HEK293 (cell line): Measurements from ENCODE around the gene SULT2B1.

Experiments
- GLIS1 ChIP-seq: fragments of 450-650 bp; formaldehyde crosslinking; IDR thresholded peaks from 2 replicates; pipeline ENCODE4 v1.5.1; 2016; ENCODE audit warnings: missing biosample characterization, missing genetic modification characterization
- HOXA7 ChIP-seq: sonication (generic); formaldehyde crosslinking; IDR thresholded peaks from 2 replicates; pipeline ENCODE4 v1.8.1; 2022; ENCODE audit warnings: missing genetic modification reagents, borderline replicate concordance
- OSR2 ChIP-seq: fragments of 450-650 bp; formaldehyde crosslinking; IDR thresholded peaks from 2 replicates; pipeline ENCODE4 v1.5.1; 2016; ENCODE audit warnings: missing biosample characterization, missing genetic modification characterization
- OVOL3 ChIP-seq: fragments of 450-650 bp; formaldehyde crosslinking; IDR thresholded peaks from 2 replicates; pipeline ENCODE4 v1.5.1; 2016; ENCODE audit warnings: missing biosample characterization, missing genetic modification characterization
- PRDM4 ChIP-seq: fragments of 450-650 bp; formaldehyde crosslinking; IDR thresholded peaks from 2 replicates; pipeline ENCODE4 v1.5.1; 2017; ENCODE audit warnings: missing biosample characterization, missing genetic modification characterization
- REPIN1 ChIP-seq: fragments of 450-650 bp; formaldehyde crosslinking; IDR thresholded peaks from 2 replicates; pipeline ENCODE4 v1.5.1; 2017; ENCODE audit warnings: missing biosample characterization, missing genetic modification characterization, low read depth
- SP2 ChIP-seq: fragments of 450-650 bp; formaldehyde crosslinking; IDR thresholded peaks from 2 replicates; pipeline ENCODE4 v1.5.1; 2016; ENCODE audit warnings: missing biosample characterization, missing genetic modification characterization
- SP3 ChIP-seq: fragments of 450-650 bp; formaldehyde crosslinking; IDR thresholded peaks from 2 replicates; pipeline ENCODE4 v1.5.1; 2016; ENCODE audit warnings: missing biosample characterization, missing genetic modification characterization
- TCF7L2 ChIP-seq: IDR thresholded peaks from 2 replicates; pipeline ENCODE4 v1.6.1; 2011; ENCODE audit warnings: low read depth, mild to moderate bottlenecking, inconsistent platforms, low read length, moderate library complexity, borderline replicate concordance
- ZBTB48 ChIP-seq: fragments of 450-650 bp; formaldehyde crosslinking; IDR thresholded peaks from 2 replicates; pipeline ENCODE4 v1.5.1; 2016; ENCODE audit warnings: missing biosample characterization, missing genetic modification characterization
- ZBTB7A ChIP-seq: fragments of 450-650 bp; formaldehyde crosslinking; IDR thresholded peaks from 2 replicates; pipeline ENCODE4 v1.5.1; 2016; ENCODE audit warnings: low read depth, missing biosample characterization, missing genetic modification characterization
- ZFP41 ChIP-seq: fragments of 450-650 bp; formaldehyde crosslinking; IDR thresholded peaks from 2 replicates; pipeline ENCODE4 v1.5.1; 2016; ENCODE audit warnings: missing biosample characterization, missing genetic modification characterization, borderline replicate concordance
- ZNF112 ChIP-seq: fragments of 450-650 bp; formaldehyde crosslinking; IDR thresholded peaks from 2 replicates; pipeline ENCODE4 v1.5.0; 2017; ENCODE audit warnings: missing biosample characterization, missing genetic modification characterization
- ZNF157 ChIP-seq: fragments of 450-650 bp; formaldehyde crosslinking; IDR thresholded peaks from 2 replicates; pipeline ENCODE4 v1.5.1; 2016; ENCODE audit warnings: missing biosample characterization, missing genetic modification characterization
- ZNF211 ChIP-seq: fragments of 450-650 bp; formaldehyde crosslinking; IDR thresholded peaks from 2 replicates; pipeline ENCODE4 v1.5.1; 2016; ENCODE audit warnings: low read depth, missing biosample characterization, missing genetic modification characterization
- ZNF23 ChIP-seq: fragments of 450-650 bp; formaldehyde crosslinking; IDR thresholded peaks from 2 replicates; pipeline ENCODE4 v1.5.1; 2016; ENCODE audit warnings: missing biosample characterization, missing genetic modification characterization, borderline replicate concordance
- ZNF266 ChIP-seq: fragments of 450-650 bp; formaldehyde crosslinking; IDR thresholded peaks from 2 replicates; pipeline ENCODE4 v1.5.1; 2016; ENCODE audit warnings: missing biosample characterization, missing genetic modification characterization, low read depth
- ZNF311 ChIP-seq: fragments of 450-650 bp; formaldehyde crosslinking; IDR thresholded peaks from 2 replicates; pipeline ENCODE4 v1.5.1; 2017; ENCODE audit warnings: missing biosample characterization, missing genetic modification characterization, borderline replicate concordance
- ZNF335 ChIP-seq: fragments of 450-650 bp; formaldehyde crosslinking; conservative IDR thresholded peaks from 2 replicates; pipeline ENCODE4 v1.5.1; 2016; ENCODE audit warnings: missing biosample characterization, missing genetic modification characterization
- ZNF350 ChIP-seq: fragments of 450-650 bp; formaldehyde crosslinking; IDR thresholded peaks from 2 replicates; pipeline ENCODE4 v1.5.0; 2017; ENCODE audit warnings: missing biosample characterization, mild to moderate bottlenecking, missing genetic modification characterization
- ZNF366 ChIP-seq: fragments of 450-650 bp; formaldehyde crosslinking; conservative IDR thresholded peaks from 2 replicates; pipeline ENCODE4 v1.5.1; 2016; ENCODE audit warnings: missing biosample characterization, missing genetic modification characterization
- ZNF423 ChIP-seq: fragments of 450-650 bp; formaldehyde crosslinking; IDR thresholded peaks from 2 replicates; pipeline ENCODE4 v1.5.1; 2016; ENCODE audit warnings: missing biosample characterization, missing genetic modification characterization
- ZNF48 ChIP-seq: fragments of 450-650 bp; formaldehyde crosslinking; IDR thresholded peaks from 2 replicates; pipeline ENCODE4 v1.5.1; 2016; ENCODE audit warnings: missing biosample characterization, missing genetic modification characterization
- ZNF514 ChIP-seq: fragments of 450-650 bp; formaldehyde crosslinking; IDR thresholded peaks from 2 replicates; pipeline ENCODE4 v1.5.1; 2016; ENCODE audit warnings: missing biosample characterization, missing genetic modification characterization
- ZNF529 ChIP-seq: fragments of 450-650 bp; formaldehyde crosslinking; IDR thresholded peaks from 2 replicates; pipeline ENCODE4 v1.5.1; 2017; ENCODE audit warnings: missing genetic modification characterization, missing biosample characterization; ENCODE audit not compliant: insufficient replicate concordance
- ZNF561 ChIP-seq: fragments of 450-650 bp; IDR thresholded peaks from 2 replicates; pipeline ENCODE4 v1.5.1; 2018; ENCODE audit warnings: missing biosample characterization, missing genetic modification characterization, borderline replicate concordance
- ZNF624 ChIP-seq: fragments of 450-650 bp; formaldehyde crosslinking; IDR thresholded peaks from 2 replicates; pipeline ENCODE4 v1.5.1; 2017; ENCODE audit warnings: missing biosample characterization, missing genetic modification characterization
- ZNF692 ChIP-seq: fragments of 450-650 bp; formaldehyde crosslinking; IDR thresholded peaks from 2 replicates; pipeline ENCODE4 v1.5.1; 2016; ENCODE audit warnings: missing biosample characterization, missing genetic modification characterization
- ZNF791 ChIP-seq: fragments of 450-650 bp; formaldehyde crosslinking; IDR thresholded peaks from 2 replicates; pipeline ENCODE4 v1.5.1; 2016; ENCODE audit warnings: missing biosample characterization, missing genetic modification characterization
- ZNF792 ChIP-seq: fragments of 450-650 bp; formaldehyde crosslinking; IDR thresholded peaks from 2 replicates; pipeline ENCODE4 v1.5.1; 2016; ENCODE audit warnings: missing biosample characterization, missing genetic modification characterization
- ZSCAN4 ChIP-seq: fragments of 450-650 bp; formaldehyde crosslinking; IDR thresholded peaks from 2 replicates; pipeline ENCODE4 v1.5.1; 2017; ENCODE audit warnings: missing biosample characterization, missing genetic modification characterization
- TF ChIP-seq, protein P1 (sequence below): fragments of 450-650 bp; formaldehyde crosslinking; IDR thresholded peaks from 2 replicates; pipeline ENCODE4 v1.5.1; 2016; ENCODE audit warnings: missing biosample characterization, missing genetic modification characterization

The SULT2B1 gene

DNA sequence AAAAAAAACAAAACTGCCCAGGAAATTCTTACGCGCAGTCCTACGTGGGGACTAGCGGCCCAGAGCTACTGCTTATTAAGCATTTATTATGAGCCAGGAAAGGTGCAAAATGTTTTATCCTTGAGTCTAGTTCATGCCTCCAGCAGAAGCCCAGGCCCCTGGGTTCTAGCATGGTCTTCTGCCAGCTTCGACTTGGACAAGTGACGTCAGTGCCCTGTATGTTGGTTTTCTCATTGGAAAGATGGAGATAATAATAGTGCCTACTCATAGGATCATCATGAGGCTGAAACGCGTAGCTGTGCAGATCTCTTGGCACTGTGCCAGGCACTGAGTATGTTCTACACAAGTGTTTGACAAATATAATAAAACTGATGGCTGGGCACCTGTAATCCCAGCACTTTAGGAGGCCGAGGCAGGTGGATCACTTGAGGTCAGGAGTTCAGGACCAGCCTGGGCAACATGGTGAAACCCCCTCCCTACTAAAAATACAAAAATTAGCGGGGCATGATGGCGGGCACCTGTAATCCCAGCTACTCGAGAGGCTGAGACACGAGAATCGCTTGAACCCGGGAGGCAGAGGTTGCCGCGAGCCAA, 12.4 kb upstream of the SULT2B1 start (continued):
- TF ChIP-seq HOXA7 (CRISPR knock-in tag): no peak
- TF ChIP-seq ZNF335 (tag by site-specific recombination): peak; percentile 76
- TF ChIP-seq OVOL3: no peak
- peak; percentile 99 for TF ChIP-seq ZNF561
- TF ChIP-seq ZFP41: no peak
- TF ChIP-seq ZNF692 (tag by site-specific recombination): peak; percentile 56
- peak; percentile 81 for TF ChIP-seq ZNF366
- 0 out of 2 replicates have a peak, but pooled peaks have one; percentile 27 for TF ChIP-seq PRDM4 (tag by site-specific recombination)
- peak; percentile 18; the same call in 1 of the 2 replicates for TF ChIP-seq OSR2
- no peak for TF ChIP-seq ZNF211 (tag by site-specific recombination)
- TF ChIP-seq, protein P1, sequence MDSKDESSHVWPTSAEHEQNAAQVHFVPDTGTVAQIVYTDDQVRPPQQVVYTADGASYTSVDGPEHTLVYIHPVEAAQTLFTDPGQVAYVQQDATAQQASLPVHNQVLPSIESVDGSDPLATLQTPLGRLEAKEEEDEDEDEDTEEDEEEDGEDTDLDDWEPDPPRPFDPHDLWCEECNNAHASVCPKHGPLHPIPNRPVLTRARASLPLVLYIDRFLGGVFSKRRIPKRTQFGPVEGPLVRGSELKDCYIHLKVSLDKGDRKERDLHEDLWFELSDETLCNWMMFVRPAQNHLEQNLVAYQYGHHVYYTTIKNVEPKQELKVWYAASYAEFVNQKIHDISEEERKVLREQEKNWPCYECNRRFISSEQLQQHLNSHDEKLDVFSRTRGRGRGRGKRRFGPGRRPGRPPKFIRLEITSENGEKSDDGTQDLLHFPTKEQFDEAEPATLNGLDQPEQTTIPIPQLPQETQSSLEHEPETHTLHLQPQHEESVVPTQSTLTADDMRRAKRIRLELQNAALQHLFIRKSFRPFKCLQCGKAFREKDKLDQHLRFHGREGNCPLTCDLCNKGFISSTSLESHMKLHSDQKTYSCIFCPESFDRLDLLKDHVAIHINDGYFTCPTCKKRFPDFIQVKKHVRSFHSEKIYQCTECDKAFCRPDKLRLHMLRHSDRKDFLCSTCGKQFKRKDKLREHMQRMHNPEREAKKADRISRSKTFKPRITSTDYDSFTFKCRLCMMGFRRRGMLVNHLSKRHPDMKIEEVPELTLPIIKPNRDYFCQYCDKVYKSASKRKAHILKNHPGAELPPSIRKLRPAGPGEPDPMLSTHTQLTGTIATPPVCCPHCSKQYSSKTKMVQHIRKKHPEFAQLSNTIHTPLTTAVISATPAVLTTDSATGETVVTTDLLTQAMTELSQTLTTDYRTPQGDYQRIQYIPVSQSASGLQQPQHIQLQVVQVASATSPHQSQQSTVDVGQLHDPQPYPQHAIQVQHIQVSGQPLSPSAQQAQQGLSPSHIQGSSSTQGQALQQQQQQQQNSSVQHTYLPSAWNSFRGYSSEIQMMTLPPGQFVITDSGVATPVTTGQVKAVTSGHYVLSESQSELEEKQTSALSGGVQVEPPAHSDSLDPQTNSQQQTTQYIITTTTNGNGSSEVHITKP (tag by site-specific recombination): no peak; the same call in 1 of the 2 replicates
- TF ChIP-seq ZNF23: no peak
- TF ChIP-seq ZNF791 (tag by site-specific recombination): no peak
- TF ChIP-seq ZNF112 (tag by site-specific recombination): peak; percentile 99
- TF ChIP-seq GLIS1 (tag by site-specific recombination): peak; percentile 58
- TF ChIP-seq ZSCAN4 (tag by site-specific recombination): peak; percentile 63
- no peak for TF ChIP-seq ZNF514 (tag by site-specific recombination)
- TF ChIP-seq ZNF266: no peak
- TF ChIP-seq ZNF529 (tag by site-specific recombination): no peak
- no peak for TF ChIP-seq SP3
- no peak for TF ChIP-seq SP2
- no peak for TF ChIP-seq ZNF792 (tag by site-specific recombination)
- TF ChIP-seq ZNF311 (tag by site-specific recombination): peak; percentile 99
- TF ChIP-seq ZNF350 (tag by site-specific recombination): peak; percentile 98
- peak; percentile 86; the same call in 1 of the 2 replicates for TF ChIP-seq ZNF624 (tag by site-specific recombination)
- no peak for TF ChIP-seq REPIN1 (tag by site-specific recombination)
- no peak for TF ChIP-seq ZBTB7A
- no peak for TF ChIP-seq ZNF423
- TF ChIP-seq TCF7L2: no peak
- no peak for TF ChIP-seq ZBTB48
- no peak for TF ChIP-seq ZNF157 (tag by site-specific recombination)
- no peak for TF ChIP-seq ZNF48 (tag by site-specific recombination)
